GM23248 (cell line): ENCODE measurements around the gene CRB3. TPM values are rescaled to one million over a fixed set of nuclear protein-coding genes. Genes with fewer than 3 reads are reported as not detected.
"Not testable (repeated sequence)": the region's sequence is repeated elsewhere in the genome, so short reads cannot be mapped to it uniquely, and the experiment has no call there.

Source experiments
- DNase-seq: peaks from one replicate; pipeline ENCODE4 v3.0.0-alpha.2; 2015
- H2AFZ ChIP-seq: fragments of 200-600 bp; sonication (generic); 2 replicates; pipeline ENCODE4 v1.6.1; 2016; ENCODE audit warnings: antibody characterized with exemption
- H3F3A ChIP-seq: fragments of 200-600 bp; sonication (generic); 2 replicates; pipeline ENCODE4 v1.6.1; 2016; ENCODE audit warnings: mild to moderate bottlenecking, antibody characterized with exemption, mixed run types; ENCODE audit not compliant: insufficient read depth
- H3K27ac ChIP-seq: fragments of 200-600 bp; sonication (generic); 2 replicates; pipeline ENCODE4 v1.5.1; 2016; ENCODE audit warnings: mild to moderate bottlenecking
- H3K27me3 ChIP-seq: fragments of 200-600 bp; sonication (generic); replicated peaks from 2 replicates; pipeline ENCODE4 v1.6.1; 2016; ENCODE audit warnings: mild to moderate bottlenecking; ENCODE audit not compliant: insufficient read depth
- H3K36me3 ChIP-seq: fragments of 200-600 bp; sonication (generic); 2 replicates; pipeline ENCODE4 v1.6.1; 2016; ENCODE audit warnings: low read depth, mild to moderate bottlenecking
- H3K4me1 ChIP-seq: fragments of 200-600 bp; sonication (generic); 2 replicates; pipeline ENCODE4 v1.6.1; 2016; ENCODE audit warnings: mild to moderate bottlenecking; ENCODE audit not compliant: insufficient read depth
- H3K4me2 ChIP-seq: fragments of 200-600 bp; sonication (generic); one replicate; pipeline ENCODE4 v1.6.1; 2016; ENCODE audit warnings: mild to moderate bottlenecking; ENCODE audit not compliant: unreplicated experiment
- H3K4me3 ChIP-seq: fragments of 200-600 bp; sonication (generic); 2 replicates; pipeline ENCODE4 v1.5.1; 2016; ENCODE audit warnings: mild to moderate bottlenecking
- H3K79me2 ChIP-seq: fragments of 200-600 bp; sonication (generic); 2 replicates; pipeline ENCODE4 v1.6.1; 2016; ENCODE audit warnings: mild to moderate bottlenecking; ENCODE audit not compliant: insufficient read depth
- H3K9ac ChIP-seq: fragments of 200-600 bp; sonication (generic); 2 replicates; pipeline ENCODE4 v1.6.1; 2016; ENCODE audit warnings: mild to moderate bottlenecking
- H3K9me2 ChIP-seq: fragments of 200-600 bp; sonication (generic); 2 replicates; pipeline ENCODE4 v1.6.1; 2016; ENCODE audit warnings: mixed run types, mild to moderate bottlenecking, moderate library complexity; ENCODE audit not compliant: insufficient read depth
- H3K9me3 ChIP-seq: fragments of 200-600 bp; sonication (generic); one replicate; pipeline ENCODE4 v1.6.1; 2017; ENCODE audit warnings: low read depth
- H4K20me1 ChIP-seq: fragments of 200-600 bp; sonication (generic); 2 replicates; pipeline ENCODE4 v1.6.0; 2016; ENCODE audit not compliant: insufficient read depth
- EZH2 ChIP-seq: fragments of 200-600 bp; sonication (generic); IDR thresholded peaks from 2 replicates; pipeline ENCODE4 v1.6.1; 2018; ENCODE audit warnings: antibody characterized with exemption, mild to moderate bottlenecking; ENCODE audit not compliant: insufficient read depth, poor library complexity, severe bottlenecking
- EZH2phosphoT487 ChIP-seq: fragments of 200-600 bp; sonication (generic); IDR thresholded peaks from 2 replicates; pipeline ENCODE4 v1.6.1; 2018; ENCODE audit warnings: antibody characterized with exemption, moderate library complexity, mild to moderate bottlenecking, low read depth; ENCODE audit not compliant: insufficient read depth
- WGBS, 2 experiments: methylation state at CpG; one replicate each; pipeline ENCODE4 v1.1.6; 2015 to 2017; ENCODE audit warnings: low lambda C conversion rate in 2 of 2, low coverage in 1 of 2; ENCODE audit errors: missing lambda C conversion rate in 2 of 2; 5-methylcytosine and 5-hydroxymethylcytosine counted together
- in situ Hi-C: fragments of 300-500 bp; cut with MboI; formaldehyde crosslinking; loops from 2 replicates; pipeline ENCODE4 v1.15.0; 2020
- polyA plus RNA-seq: library from polyadenylated mRNA; unstranded; fragments of >200 nt; fragmentation: Nextera tagmentation; extraction: Ambion mirVana; gene quantifications from 2 replicates; pipeline ENCODE4 v1.2.1, GENCODE V29; 2016
- total RNA-seq: library from RNA; depleted of rRNA; stranded (reverse); fragments of >200 nt; shearing (Covaris generic); gene quantifications from 2 replicates; pipeline ENCODE4 v1.2.3, GENCODE V29; 2014

The CRB3 gene
- total and polyA plus RNA-seq, 2 experiments from 2014 or later: not detected

- Histone ChIP-seq H2AFZ (no peak within 1 kb of the TSS), H4K20me1 (no peaks in the 10 kb centered on the region), H3K9me2 (no peaks in the 10 kb centered on the region), H3K4me3 (peak within 1 kb of the TSS; percentile 44), H3K27ac (no peak within 1 kb of the TSS), H3K79me2 (no peaks in the 10 kb centered on the region), H3K36me3 (no peaks in the 10 kb centered on the region), H3K9ac (no peak within 1 kb of the TSS), H3K27me3 (peaks cover 32% of the 10 kb centered on the region), H3K4me1 (no peaks in the 10 kb centered on the region), H3F3A (no peaks in the 10 kb centered on the region), H3K9me3 (no peaks in the 10 kb centered on the region), H3K4me2 (no peak within 1 kb of the TSS)
- in situ Hi-C loops: no loop called here
- no peak for TF ChIP-seq EZH2
- TF ChIP-seq EZH2phosphoT487: no peak
- 1 to 2% methylated on average over 50 to 64 of the region's 71 CpGs for WGBS, 2 experiments
- DNase-seq: no peak
Measured at GRCh38 chr19:6501740-6502648, 37.9 kb downstream of the CRB3 start, which contains the start of gene TUBB4A. Gene TUBB4A, minus strand, starts transcription at chr19:6502309. Its CDS starts 97 bp downstream, at chr19:6502212.

DNA sequence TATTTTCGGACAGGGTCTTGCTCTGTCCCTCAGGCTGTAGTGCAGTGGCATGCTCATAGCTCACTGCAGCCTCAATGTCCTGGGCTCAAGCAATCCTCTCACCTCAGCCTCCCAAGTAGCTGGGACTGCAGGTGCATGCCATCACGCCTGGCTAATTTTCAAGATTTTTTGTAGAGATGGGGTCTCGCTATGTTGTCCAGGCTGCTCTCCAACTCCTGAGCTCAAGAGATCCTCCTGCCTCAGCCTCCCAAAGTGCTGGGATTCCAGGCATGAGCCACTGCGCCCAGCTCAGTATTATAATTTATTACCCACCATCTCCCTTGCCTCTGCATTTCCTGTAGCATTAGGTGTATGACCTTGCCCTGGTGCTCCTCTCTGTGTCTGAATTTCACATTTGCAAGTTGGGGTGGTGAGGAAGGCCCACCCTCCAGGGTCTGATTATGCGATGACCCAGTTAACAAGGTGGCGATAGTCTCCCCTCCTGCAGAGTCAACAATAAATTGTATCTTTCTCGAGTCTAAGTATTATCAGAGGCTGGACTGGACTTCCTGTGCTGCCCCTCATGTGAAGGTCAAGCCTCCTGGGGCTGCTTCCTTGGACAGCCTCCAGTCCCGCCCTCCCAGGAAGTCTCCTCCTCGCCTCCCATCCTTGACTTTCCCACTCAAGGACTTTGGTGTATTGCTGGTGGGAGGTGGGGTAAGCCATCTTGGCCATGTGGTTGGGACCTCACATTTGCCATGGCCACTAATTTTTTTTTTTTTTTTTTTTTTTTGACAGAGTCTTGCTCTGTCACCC, 39.5 kb downstream of the CRB3 start:
- H3K9me3 ChIP-seq: no peaks in the 10 kb centered on the region
- no peak overlapping the region for H3K4me3 ChIP-seq
- no peak overlapping the region for H2AFZ ChIP-seq
- peaks cover 32% of the 10 kb centered on the region for H3K27me3 ChIP-seq
- no peaks in the 10 kb centered on the region for H3K79me2 ChIP-seq
- no peaks in the 10 kb centered on the region for H4K20me1 ChIP-seq
- H3K9me2 ChIP-seq: no peaks in the 10 kb centered on the region
- DNase-seq: no peak
- no peak overlapping the region for H3K27ac ChIP-seq
- TF ChIP-seq EZH2 (no peak), EZH2phosphoT487 (no peak)
- H3K4me2 ChIP-seq: no peak overlapping the region
- in situ Hi-C loops: no loop called here
- H3K4me1 ChIP-seq: no peaks in the 10 kb centered on the region
- no peak overlapping the region for H3K9ac ChIP-seq
- no peaks in the 10 kb centered on the region for H3F3A ChIP-seq
- WGBS, 2 experiments: 75% methylated on average over 9 of the region's 9 CpGs
- H3K36me3 ChIP-seq: no peaks in the 10 kb centered on the region

GRCh38 chr19:6508028-6508771, 44.1 kb downstream of the CRB3 start:
- in situ Hi-C loops, H3K9ac ChIP-seq, H3F3A ChIP-seq, H3K4me1 ChIP-seq, H3K9me3 ChIP-seq, H3K27me3 ChIP-seq, H3K79me2 ChIP-seq, H3K36me3 ChIP-seq, H3K4me2 ChIP-seq, H3K4me3 ChIP-seq, H3K27ac ChIP-seq, H2AFZ ChIP-seq, H4K20me1 ChIP-seq, H3K9me2 ChIP-seq, DNase-seq: not testable (repeated sequence)
- 64 to 78% methylated on average over 9 of the region's 9 CpGs for WGBS, 2 experiments

DNA sequence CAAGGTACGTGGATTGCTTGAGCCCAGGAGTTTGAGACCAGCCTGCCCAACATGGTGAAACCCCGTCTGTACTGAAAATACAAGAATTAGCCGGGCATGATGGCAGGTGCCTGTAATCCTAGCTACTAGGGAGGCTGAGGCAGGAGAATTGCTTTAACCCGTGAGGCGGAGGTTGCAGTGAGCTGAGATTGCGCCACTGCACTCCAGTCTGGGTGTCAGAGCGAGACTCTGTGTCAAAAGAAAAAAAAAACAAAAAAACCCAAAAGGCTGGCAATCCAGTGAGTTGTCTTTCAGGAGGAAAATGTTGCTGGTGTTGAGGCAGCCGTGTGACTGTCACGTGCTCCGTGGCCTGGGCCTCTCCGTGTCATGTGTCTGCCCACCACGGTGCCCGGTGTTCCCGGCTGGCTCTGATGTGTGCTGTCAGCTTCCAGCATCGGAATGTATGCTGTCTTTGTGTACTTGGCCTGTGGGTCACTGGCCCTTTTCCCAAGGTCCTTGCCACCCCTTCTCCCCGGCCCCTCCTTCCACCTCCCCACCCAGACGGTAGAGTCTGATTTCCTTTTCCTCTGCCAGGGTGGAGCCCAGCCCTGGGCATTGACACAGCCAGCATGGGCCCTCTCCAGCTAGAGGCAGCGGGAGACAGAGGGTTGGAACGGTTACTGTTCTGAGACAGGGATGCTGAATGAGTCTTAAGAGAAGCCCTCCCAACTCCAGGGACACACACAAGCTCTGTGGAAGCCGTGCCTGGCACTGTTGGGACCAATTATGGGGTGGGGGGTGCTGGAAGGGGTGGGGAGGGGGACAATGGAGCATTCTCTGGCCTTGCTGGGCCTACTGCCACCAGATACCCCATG, 45.3 kb downstream of the CRB3 start:
- no peaks in the 10 kb centered on the region for H3K79me2 ChIP-seq
- no peak overlapping the region for H3K9ac ChIP-seq
- no peak overlapping the region for H3K4me3 ChIP-seq
- no peaks in the 10 kb centered on the region for H3K27me3 ChIP-seq
- peak; percentile 40 for DNase-seq
- H3F3A ChIP-seq: no peaks in the 10 kb centered on the region
- no peaks in the 10 kb centered on the region for H3K9me3 ChIP-seq
- H4K20me1 ChIP-seq: no peaks in the 10 kb centered on the region
- H3K36me3 ChIP-seq: no peaks in the 10 kb centered on the region
- TF ChIP-seq EZH2phosphoT487: no peak
- no peak for TF ChIP-seq EZH2
- H3K27ac ChIP-seq: no peak overlapping the region
- in situ Hi-C loops: no loop called here
- H2AFZ ChIP-seq: no peak overlapping the region; the same call in 1 of the 2 replicates
- WGBS, 2 experiments: 18 to 24% methylated on average over 18 to 19 of the region's 20 CpGs
- no peaks in the 10 kb centered on the region for H3K4me1 ChIP-seq
- H3K4me2 ChIP-seq: no peak overlapping the region
- no peaks in the 10 kb centered on the region for H3K9me2 ChIP-seq
